ENCODE measurements around the gene EPHA8.

- TF ChIP-seq CTCF (IDR thresholded peaks at IDR 0.05) (no peak), POLR2A (IDR thresholded peaks at IDR 0.05) (no peak), EP300 (IDR thresholded peaks at IDR 0.05) (no peak)
Observed at GRCh38 chr1:22613951-22614350, 50.7 kb downstream of the EPHA8 start.
